Measurements from ENCODE around the gene FDXACB1. TPM values are rescaled to one million over a fixed set of nuclear protein-coding genes. Genes with fewer than 3 reads are reported as not detected.
"Not testable (repeated sequence)": the region's sequence is repeated elsewhere in the genome, so short reads cannot be mapped to it uniquely, and the experiment has no call there.

Gene FDXACB1
- total RNA-seq, 2 experiments from 2014 or later: 4.7 to 7.1 TPM

GRCh38 chr11:111913997-111914396, 35.0 kb upstream of the FDXACB1 start:
- H3K27ac Mint-ChIP-seq: no peak overlapping the region
- H3K36me3 Mint-ChIP-seq: no peaks in the 10 kb centered on the region
- H3K9me3 Mint-ChIP-seq (ENCODE audit: low read depth): no peaks in the 10 kb centered on the region
- H3K27me3 Mint-ChIP-seq: peaks cover 66% of the 10 kb centered on the region
- CTCF ChIA-PET: interaction anchor here (0.6 kb wide), 1 partner anchor 18 kb away, joined by 3 read pairs; no protein-coding TSS in a partner anchor
- no peak overlapping the region for H3K4me3 Mint-ChIP-seq
- no peaks in the 10 kb centered on the region for H3K4me1 Mint-ChIP-seq
- DNase-seq (no peak), ATAC-seq (no peak)

DNA sequence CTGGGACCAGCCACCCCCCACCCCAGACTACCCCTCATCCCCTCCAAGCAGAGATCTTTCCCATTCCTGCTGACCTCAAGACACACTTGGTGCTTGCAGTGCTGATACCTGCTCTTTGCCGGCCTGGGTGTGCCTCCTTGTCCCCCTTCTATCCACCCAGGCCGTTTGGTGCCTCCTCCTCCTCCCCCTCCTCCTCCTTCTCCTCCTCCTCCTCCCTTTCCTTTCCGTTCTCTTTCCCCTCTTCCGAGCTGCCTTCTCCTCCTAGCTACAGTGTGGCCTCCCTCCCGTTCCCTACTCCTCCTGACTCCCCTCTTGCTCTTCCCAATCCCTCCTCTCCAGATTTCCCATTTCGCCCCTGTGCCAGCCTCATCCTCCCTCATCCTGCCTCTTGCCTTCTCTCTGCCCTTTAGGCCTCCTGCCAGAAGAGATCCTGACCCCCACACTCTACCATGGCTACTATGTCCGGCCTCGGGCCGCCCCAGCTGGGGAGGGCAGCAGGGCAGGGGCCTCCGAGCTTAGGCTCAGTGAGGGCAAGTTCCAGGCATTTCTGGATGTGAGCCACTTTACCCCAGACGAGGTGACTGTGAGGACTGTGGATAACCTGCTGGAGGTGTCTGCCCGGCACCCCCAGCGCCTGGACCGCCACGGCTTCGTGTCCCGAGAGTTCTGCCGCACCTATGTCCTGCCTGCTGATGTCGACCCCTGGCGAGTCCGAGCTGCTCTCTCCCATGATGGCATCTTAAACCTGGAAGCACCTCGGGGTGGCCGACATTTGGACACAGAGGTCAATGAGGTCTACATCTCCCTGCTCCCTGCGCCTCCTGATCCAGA, 34.3 kb upstream of the FDXACB1 start:
- Mint-ChIP-seq H3K4me3 (no peak overlapping the region), H3K27me3 (peaks cover 69% of the 10 kb centered on the region), H3K36me3 (no peaks in the 10 kb centered on the region), H3K9me3 (ENCODE audit: low read depth) (no peaks in the 10 kb centered on the region), H3K27ac (no peak overlapping the region), H3K4me1 (no peaks in the 10 kb centered on the region)
- DNase-seq (no peak), ATAC-seq (no peak)
- CTCF ChIA-PET: no interaction called here

GRCh38 chr11:111912535-111912934, 33.6 kb upstream of the FDXACB1 start, which contains the start of gene HSPB2:
Gene HSPB2 (plus strand): TSS chr11:111912734. CDS start chr11:111912830, 96 bp downstream.
- H3K4me3 Mint-ChIP-seq: no peak within 1 kb of the TSS
- CTCF ChIA-PET: no interaction called here
- no peak within 1 kb of the TSS for H3K27ac Mint-ChIP-seq

DNA sequence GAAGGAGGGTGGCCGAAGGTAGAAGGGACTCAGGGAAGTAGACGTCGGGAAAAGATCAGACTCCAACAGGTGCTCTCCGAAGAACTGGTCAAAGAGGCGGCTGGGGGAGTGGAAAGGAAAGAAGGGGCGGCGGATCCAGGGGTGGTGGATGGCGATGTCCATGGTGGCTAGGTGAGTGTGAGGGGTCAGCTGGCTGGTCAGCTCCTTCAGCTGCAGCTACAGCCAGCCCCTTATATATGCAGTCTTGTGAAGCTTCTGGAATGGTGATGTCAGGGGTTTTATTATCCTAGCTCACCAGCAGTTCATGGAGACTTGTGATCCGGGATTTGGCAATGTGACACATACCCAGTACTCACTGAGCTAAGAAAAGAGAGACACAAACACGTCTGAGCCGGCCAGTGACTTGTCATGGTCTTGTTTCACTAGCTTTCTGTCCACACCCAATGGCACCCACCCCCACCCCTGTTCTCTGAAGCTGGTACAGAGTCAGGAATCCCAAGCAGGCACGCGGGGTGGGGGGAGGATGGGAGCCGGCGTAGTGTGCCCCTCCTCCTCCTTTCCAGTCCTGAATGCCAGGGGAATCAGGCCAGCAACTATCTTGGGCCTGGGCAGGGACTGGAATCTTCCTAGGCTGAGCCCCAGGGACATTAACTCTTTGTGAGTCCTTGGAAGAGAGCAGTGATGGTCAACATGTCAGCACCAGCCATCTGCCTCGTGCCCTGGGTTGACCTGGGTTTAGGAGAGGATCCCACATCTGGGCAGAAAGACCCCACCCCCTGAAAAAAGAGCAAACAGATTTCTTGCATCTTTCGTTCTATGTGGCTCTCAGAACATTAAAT, 32.8 kb upstream of the FDXACB1 start, which contains the start of gene CRYAB:
TSS of gene CRYAB (minus strand) at position 208 of the 839 bp plus-strand sequence. CDS start at position 162, 46 bp downstream.
- no peaks in the 10 kb centered on the region for H3K4me1 Mint-ChIP-seq
- DNase-seq: no peak
- H3K27me3 Mint-ChIP-seq: peaks cover 66% of the 10 kb centered on the region
- no peak for ATAC-seq
- H3K36me3 Mint-ChIP-seq: no peaks in the 10 kb centered on the region
- H3K27ac Mint-ChIP-seq: no peak within 1 kb of the TSS
- H3K9me3 Mint-ChIP-seq (ENCODE audit: low read depth): no peaks in the 10 kb centered on the region
- CTCF ChIA-PET: no interaction called here
- no peak within 1 kb of the TSS for H3K4me3 Mint-ChIP-seq

More at GRCh38 chr11:111912535-111912934, 33.6 kb upstream of the FDXACB1 start, which contains the start of gene HSPB2:
- H3K27me3 Mint-ChIP-seq: peaks cover 69% of the 10 kb centered on the region
- no peak for ATAC-seq
- H3K36me3 Mint-ChIP-seq: no peaks in the 10 kb centered on the region
- H3K4me1 Mint-ChIP-seq: no peaks in the 10 kb centered on the region
- no peak for DNase-seq
- no peaks in the 10 kb centered on the region for H3K9me3 Mint-ChIP-seq (ENCODE audit: low read depth)

- no peaks in the 10 kb centered on the region for H3K4me1 Mint-ChIP-seq
- H3K4me3 Mint-ChIP-seq: no peak overlapping the region
- no peak for DNase-seq
- H3K36me3 Mint-ChIP-seq: no peaks in the 10 kb centered on the region
- ATAC-seq: no peak
- H3K9me3 Mint-ChIP-seq (ENCODE audit: low read depth): no peaks in the 10 kb centered on the region
- peaks cover 63% of the 10 kb centered on the region for H3K27me3 Mint-ChIP-seq
- no peak overlapping the region for H3K27ac Mint-ChIP-seq
- CTCF ChIA-PET: no interaction called here
Observed at GRCh38 chr11:111910676-111911562, 32.0 kb upstream of the FDXACB1 start.

GRCh38 chr11:111909378-111909777, 30.4 kb upstream of the FDXACB1 start:
- no peaks in the 10 kb centered on the region for H3K9me3 Mint-ChIP-seq (ENCODE audit: low read depth)
- ATAC-seq (no peak), DNase-seq (no peak)
- no peaks in the 10 kb centered on the region for H3K4me1 Mint-ChIP-seq
- no peaks in the 10 kb centered on the region for H3K36me3 Mint-ChIP-seq
- H3K27me3 Mint-ChIP-seq: peaks cover 56% of the 10 kb centered on the region
- no peak overlapping the region for H3K4me3 Mint-ChIP-seq
- CTCF ChIA-PET: no interaction called here
- no peak overlapping the region for H3K27ac Mint-ChIP-seq

DNA sequence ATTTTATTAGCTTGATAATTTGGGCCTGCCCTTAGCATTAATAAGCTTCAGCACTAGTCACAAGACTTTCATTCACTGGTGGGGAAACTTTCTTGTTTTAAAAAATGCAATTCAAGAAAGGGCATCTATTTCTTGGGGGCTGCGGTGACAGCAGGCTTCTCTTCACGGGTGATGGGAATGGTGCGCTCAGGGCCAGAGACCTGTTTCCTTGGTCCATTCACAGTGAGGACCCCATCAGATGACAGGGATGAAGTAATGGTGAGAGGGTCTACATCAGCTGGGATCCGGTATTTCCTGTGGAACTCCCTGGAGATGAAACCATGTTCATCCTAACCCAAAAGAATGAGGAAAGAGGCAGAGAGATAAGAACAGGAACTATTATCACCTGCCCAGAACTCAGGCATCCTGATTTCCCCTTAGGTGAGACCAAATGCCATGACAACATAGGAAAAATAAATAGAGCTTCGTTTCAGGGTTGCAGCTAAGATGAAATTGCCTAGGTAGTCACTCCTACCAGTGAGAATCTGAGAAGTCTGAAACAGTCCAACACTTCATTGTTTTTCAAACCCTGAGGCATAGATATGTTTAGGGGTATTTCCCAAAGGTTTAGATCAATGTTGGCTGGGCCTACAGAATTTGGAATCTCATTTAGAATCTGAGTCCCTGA, 29.8 kb upstream of the FDXACB1 start:
- Mint-ChIP-seq H3K4me1 (no peaks in the 10 kb centered on the region), H3K27me3 (peaks cover 51% of the 10 kb centered on the region), H3K36me3 (no peaks in the 10 kb centered on the region), H3K27ac (no peak overlapping the region), H3K9me3 (ENCODE audit: low read depth) (no peaks in the 10 kb centered on the region), H3K4me3 (no peak overlapping the region)
- ATAC-seq (no peak), DNase-seq (no peak)
- CTCF ChIA-PET: no interaction called here

DNA sequence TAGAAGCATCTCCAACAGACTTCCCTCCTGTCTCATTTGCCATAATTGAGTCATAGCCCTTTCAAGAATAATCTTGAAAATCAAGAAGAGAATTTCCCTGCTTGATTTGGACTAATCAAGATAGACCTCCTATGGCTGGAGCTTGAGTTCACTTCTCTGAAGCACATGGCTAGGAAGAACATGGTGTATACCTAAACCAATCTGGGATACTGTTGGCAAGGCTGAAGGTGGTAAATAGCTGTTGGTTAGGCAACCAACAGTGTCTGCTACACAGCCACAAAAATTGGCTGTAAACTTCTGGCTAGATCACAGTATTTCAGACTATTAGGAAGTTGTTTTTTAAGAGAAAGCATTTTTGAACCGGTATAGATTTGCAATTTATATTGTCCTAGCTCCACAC, 27.7 kb upstream of the FDXACB1 start:
- CTCF ChIA-PET: no interaction called here
- H3K9me3 Mint-ChIP-seq (ENCODE audit: low read depth): no peaks in the 10 kb centered on the region
- no peak overlapping the region for H3K4me3 Mint-ChIP-seq
- H3K36me3 Mint-ChIP-seq: no peaks in the 10 kb centered on the region
- no peak overlapping the region for H3K27ac Mint-ChIP-seq
- ATAC-seq (no peak), DNase-seq (no peak)
- no peaks in the 10 kb centered on the region for H3K4me1 Mint-ChIP-seq
- H3K27me3 Mint-ChIP-seq: peaks cover 35% of the 10 kb centered on the region

DNA sequence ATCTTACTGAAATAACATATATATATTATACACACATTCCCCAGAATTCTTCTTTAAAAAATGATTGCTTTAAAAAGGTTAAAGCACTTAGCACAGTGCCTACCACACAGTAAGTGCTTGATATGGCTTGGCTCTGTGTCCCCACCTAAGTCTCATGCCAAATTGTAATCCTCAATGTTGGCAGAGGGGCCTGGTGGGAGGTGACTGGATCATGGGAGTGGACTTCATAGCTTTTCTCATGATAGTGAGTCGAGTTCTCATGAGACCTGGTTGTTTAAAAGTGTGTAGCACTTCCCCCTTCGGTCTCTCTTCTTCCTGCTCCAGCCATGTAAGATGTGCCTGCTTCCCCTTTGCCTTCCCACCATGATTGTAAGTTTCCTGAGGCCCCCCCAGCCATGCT, 26.4 kb upstream of the FDXACB1 start:
- ATAC-seq (no peak), DNase-seq (no peak)
- Mint-ChIP-seq H3K27me3 (peaks cover 25% of the 10 kb centered on the region), H3K4me3 (no peak overlapping the region), H3K27ac (no peak overlapping the region), H3K9me3 (ENCODE audit: low read depth) (no peaks in the 10 kb centered on the region), H3K4me1 (no peaks in the 10 kb centered on the region), H3K36me3 (no peaks in the 10 kb centered on the region)
- CTCF ChIA-PET: interaction anchor here (0.6 kb wide), 1 partner anchor 375 kb away, joined by 3 read pairs; no protein-coding TSS in a partner anchor

DNA sequence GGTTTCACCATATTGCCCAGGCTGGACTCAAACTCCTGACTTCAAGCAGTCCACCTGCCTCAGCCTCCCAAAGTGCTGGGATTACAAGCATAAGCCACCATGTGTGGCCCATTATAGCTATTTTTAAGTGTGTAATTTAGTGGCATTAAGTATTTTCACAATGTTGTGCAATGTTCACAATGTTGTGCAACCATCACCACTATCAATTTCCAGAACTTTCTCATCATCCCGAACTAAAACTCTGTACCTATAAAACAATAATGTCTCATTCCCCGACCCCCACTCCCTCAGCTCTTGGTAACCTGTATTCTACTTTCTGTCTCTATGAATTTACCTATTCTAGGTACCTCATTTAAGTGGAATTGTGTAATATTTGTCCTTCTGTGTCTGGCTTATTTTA, 7.9 kb upstream of the FDXACB1 start:
- Mint-ChIP-seq H3K4me1 (no peaks in the 10 kb centered on the region), H3K36me3 (no peaks in the 10 kb centered on the region), H3K27me3 (no peaks in the 10 kb centered on the region), H3K27ac (no peak overlapping the region), H3K9me3 (ENCODE audit: low read depth) (no peaks in the 10 kb centered on the region), H3K4me3 (no peak overlapping the region)
- no peak for DNase-seq
- ATAC-seq: no peak
- CTCF ChIA-PET: no interaction called here

DNA sequence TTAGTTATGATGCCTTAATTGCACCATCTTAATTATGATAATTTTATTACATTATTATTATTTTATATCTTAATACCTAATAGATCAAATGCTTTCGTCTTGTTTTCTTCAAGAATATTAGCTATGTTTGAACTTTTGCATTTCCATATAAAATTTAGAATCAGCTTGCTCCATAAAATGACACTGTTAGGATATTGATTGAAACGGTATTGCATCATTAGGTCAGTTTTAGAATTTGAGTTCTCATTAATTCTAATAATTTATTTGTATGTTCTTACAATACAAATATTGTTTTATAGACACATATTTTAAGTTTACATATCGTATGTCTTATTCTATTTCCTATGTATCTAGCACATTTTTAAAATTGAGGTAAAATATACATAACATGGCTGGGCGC, 7.1 kb upstream of the FDXACB1 start:
- H3K36me3 Mint-ChIP-seq: no peaks in the 10 kb centered on the region
- H3K4me3 Mint-ChIP-seq: no peak overlapping the region
- no peaks in the 10 kb centered on the region for H3K9me3 Mint-ChIP-seq (ENCODE audit: low read depth)
- DNase-seq (no peak), ATAC-seq (no peak)
- no peaks in the 10 kb centered on the region for H3K27me3 Mint-ChIP-seq
- CTCF ChIA-PET: no interaction called here
- no peak overlapping the region for H3K27ac Mint-ChIP-seq
- H3K4me1 Mint-ChIP-seq: no peaks in the 10 kb centered on the region

GRCh38 chr11:111885053-111885452, 6.1 kb upstream of the FDXACB1 start:
- CTCF ChIA-PET; H3K9me3 Mint-ChIP-seq (ENCODE audit: low read depth); H3K36me3 Mint-ChIP-seq; H3K27ac Mint-ChIP-seq; H3K4me1 Mint-ChIP-seq; ATAC-seq; H3K27me3 Mint-ChIP-seq; H3K4me3 Mint-ChIP-seq; DNase-seq: not testable (repeated sequence)
